NT2/D1 (cell line): ENCODE measurements around the gene ADARB2.
"Not testable (repeated sequence)": the region's sequence is repeated elsewhere in the genome, so short reads cannot be mapped to it uniquely, and the experiment has no call there.

Experiments used
- DNase-seq: peaks from one replicate; pipeline ENCODE4 v3.0.0-alpha.2; 2011; ENCODE audit warnings: low read depth, low spot score
- H3K27me3 ChIP-seq: 2 replicates; pipeline ENCODE4 v1.6.0; 2011; ENCODE audit warnings: mild to moderate bottlenecking; ENCODE audit not compliant: insufficient read length, insufficient read depth
- H3K36me3 ChIP-seq: 2 replicates; pipeline ENCODE4 v1.6.1; 2011; ENCODE audit warnings: mild to moderate bottlenecking, low read length, mixed read lengths; ENCODE audit not compliant: insufficient read depth, insufficient read length
- H3K4me1 ChIP-seq: 2 replicates; pipeline ENCODE4 v1.5.1; 2011; ENCODE audit not compliant: insufficient read depth, insufficient read length
- H3K4me3 ChIP-seq: 2 replicates; pipeline ENCODE4 v1.5.1; 2011; ENCODE audit warnings: low read depth; ENCODE audit not compliant: insufficient read length
- H3K9ac ChIP-seq: 2 replicates; pipeline ENCODE4 v1.6.0; 2011; ENCODE audit warnings: low read depth; ENCODE audit not compliant: insufficient read length
- H3K9me3 ChIP-seq: 2 replicates; pipeline ENCODE4 v1.5.1; 2011; ENCODE audit warnings: mild to moderate bottlenecking, low read length; ENCODE audit not compliant: insufficient read depth
- SUZ12 ChIP-seq: IDR thresholded peaks from 2 replicates; pipeline ENCODE4 v1.6.1; 2011; ENCODE audit not compliant: insufficient read length, insufficient read depth; ENCODE audit errors: extremely low read depth
- YY1 ChIP-seq: IDR thresholded peaks from 2 replicates; pipeline ENCODE4 v1.6.1; 2011; ENCODE audit not compliant: insufficient read length, insufficient read depth
- ZNF274 ChIP-seq: IDR thresholded peaks from 2 replicates; pipeline ENCODE4 v1.6.1; 2011; ENCODE audit warnings: mild to moderate bottlenecking, low read depth, low read length

ADARB2 gene

GRCh38 chr10:1358860-1359625 lies 378.3 kb downstream of the ADARB2 start:
- no peak for DNase-seq
- no peak for TF ChIP-seq SUZ12
- H3K9me3 ChIP-seq, result no peaks in the 10 kb centered on the region
- peaks cover 6% of the 10 kb centered on the region for H3K4me1 ChIP-seq
- no peaks in the 10 kb centered on the region for H3K27me3 ChIP-seq
- H3K9ac ChIP-seq, result no peak overlapping the region
- H3K36me3 ChIP-seq, result no peaks in the 10 kb centered on the region
- no peak overlapping the region for H3K4me3 ChIP-seq

GRCh38 chr10:1358147-1358546 lies 379.2 kb downstream of the ADARB2 start:
- H3K9ac ChIP-seq, result no peak overlapping the region
- TF ChIP-seq ZNF274 (no peak), YY1 (no peak), SUZ12 (no peak)
- no peaks in the 10 kb centered on the region for H3K9me3 ChIP-seq
- no peaks in the 10 kb centered on the region for H3K27me3 ChIP-seq
- no peak overlapping the region for H3K4me3 ChIP-seq
- no peaks in the 10 kb centered on the region for H3K36me3 ChIP-seq
- peaks cover 6% of the 10 kb centered on the region for H3K4me1 ChIP-seq
- no peak for DNase-seq

DNA sequence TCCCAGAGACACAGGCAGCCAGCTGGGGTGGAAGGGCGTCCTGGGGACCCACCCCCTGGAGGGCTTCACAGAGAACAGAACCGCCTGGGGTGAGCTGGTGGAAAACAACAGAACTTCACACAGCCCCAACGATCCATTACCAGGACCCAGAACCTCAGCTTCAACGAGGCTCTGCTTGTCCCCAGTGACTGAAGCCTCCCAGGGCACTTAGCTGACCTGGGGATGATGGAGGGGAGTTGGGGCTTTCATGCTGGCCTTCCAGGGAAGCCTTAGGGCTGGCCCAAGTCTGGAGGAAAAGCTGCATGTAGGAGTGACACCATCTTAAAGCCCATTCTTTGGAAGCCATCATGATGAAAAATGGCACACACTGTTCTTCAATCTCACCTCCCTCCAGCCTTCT lies 381.0 kb downstream of the ADARB2 start:
- TF ChIP-seq SUZ12 (no peak), YY1 (no peak), ZNF274 (no peak)
- H3K9ac ChIP-seq, result no peak overlapping the region
- no peak for DNase-seq
- no peaks in the 10 kb centered on the region for H3K27me3 ChIP-seq
- H3K9me3 ChIP-seq, result no peaks in the 10 kb centered on the region
- peaks cover 6% of the 10 kb centered on the region for H3K4me1 ChIP-seq
- H3K4me3 ChIP-seq, result no peak overlapping the region
- H3K36me3 ChIP-seq, result no peaks in the 10 kb centered on the region

DNA sequence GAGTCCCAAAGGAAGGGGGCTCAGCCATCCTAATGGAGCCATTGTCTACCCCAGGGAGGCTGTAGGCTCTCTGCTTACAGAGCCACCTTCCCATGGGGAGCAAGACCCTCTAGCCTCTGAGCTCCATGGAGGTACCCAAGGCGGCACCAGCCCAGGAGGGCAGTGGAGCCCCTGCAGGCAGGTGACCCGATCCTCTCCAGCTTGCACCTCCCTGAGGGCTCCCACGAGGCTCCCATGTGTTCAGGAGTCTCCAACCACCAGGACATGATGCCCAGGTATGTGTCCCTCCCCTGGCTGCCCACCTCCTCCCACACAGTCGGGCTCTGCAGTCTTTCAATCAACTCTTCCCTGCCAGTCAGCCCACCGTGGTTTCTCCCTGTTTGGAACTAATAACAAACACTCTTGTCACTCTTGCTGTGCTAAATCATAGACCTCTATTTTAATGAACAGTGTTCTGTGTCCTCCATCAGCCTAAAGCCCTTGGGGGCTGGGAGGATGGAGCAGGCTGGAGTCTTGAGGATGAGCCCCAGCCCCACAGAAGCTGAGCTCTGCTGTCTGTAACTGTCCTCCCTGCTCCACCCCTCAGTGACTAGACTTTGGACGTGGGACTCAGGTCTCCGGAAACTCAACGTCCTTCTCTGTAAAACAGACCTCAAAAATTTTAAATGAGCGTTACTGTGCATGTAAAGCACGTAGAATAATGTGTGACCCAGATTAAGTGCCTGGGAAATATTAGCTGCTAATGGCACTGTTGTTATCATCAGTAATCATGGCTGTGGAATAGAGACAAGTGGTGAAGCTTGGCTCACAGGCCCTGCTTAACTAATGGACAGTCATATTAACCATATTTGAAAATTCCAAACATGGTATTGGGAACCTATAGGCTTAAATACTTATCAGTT lies 382.3 kb downstream of the ADARB2 start:
- no peak for TF ChIP-seq ZNF274
- no peak for TF ChIP-seq YY1
- no peak for TF ChIP-seq SUZ12
- no peaks in the 10 kb centered on the region for H3K9me3 ChIP-seq
- no peaks in the 10 kb centered on the region for H3K27me3 ChIP-seq
- no peak overlapping the region for H3K4me3 ChIP-seq
- H3K36me3 ChIP-seq, result no peaks in the 10 kb centered on the region
- no peak for DNase-seq
- H3K9ac ChIP-seq, result no peak overlapping the region
- no peaks in the 10 kb centered on the region for H3K4me1 ChIP-seq

DNA sequence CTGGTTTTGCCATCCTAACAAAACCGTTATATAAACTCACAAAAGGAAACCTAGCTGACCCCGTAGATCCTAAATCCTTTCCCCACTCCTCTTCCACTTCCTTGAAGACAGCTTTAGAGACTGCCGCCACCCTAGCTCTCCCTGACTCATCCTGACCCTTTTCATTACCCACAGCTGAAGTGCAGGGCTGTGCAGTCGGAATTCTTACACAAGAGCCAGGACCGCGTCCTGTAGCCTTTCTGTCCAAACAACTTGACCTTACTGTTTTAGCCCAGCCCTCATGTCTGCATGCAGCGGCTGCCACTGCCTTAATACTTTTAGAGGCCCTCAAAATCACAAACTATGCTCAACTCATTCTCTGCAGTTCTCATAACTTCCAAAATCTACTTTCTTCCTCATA lies 385.0 kb downstream of the ADARB2 start:
- not testable (repeated sequence) for H3K9ac ChIP-seq, H3K36me3 ChIP-seq, H3K27me3 ChIP-seq, H3K4me3 ChIP-seq, H3K9me3 ChIP-seq, DNase-seq, H3K4me1 ChIP-seq

DNA sequence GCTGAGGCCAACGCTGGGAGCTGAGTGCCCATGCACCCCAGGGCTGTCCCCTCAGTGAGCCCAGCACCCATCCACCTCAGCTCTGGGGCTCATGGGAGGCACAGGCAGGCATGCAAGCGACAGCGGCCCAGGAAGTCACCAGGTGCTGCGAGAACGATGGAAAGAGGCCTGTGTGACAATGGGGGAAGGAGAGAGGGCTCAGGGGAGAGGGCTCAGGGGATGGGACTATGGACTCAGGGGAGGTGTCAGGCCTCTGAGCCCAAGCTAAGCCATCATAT lies 388.6 kb downstream of the ADARB2 start:
- H3K36me3 ChIP-seq, result no peaks in the 10 kb centered on the region
- H3K9ac ChIP-seq, result no peak overlapping the region
- H3K27me3 ChIP-seq, result peaks cover 2% of the 10 kb centered on the region
- H3K4me3 ChIP-seq, result no peak overlapping the region
- H3K4me1 ChIP-seq, result peaks cover 8% of the 10 kb centered on the region
- no peaks in the 10 kb centered on the region for H3K9me3 ChIP-seq
- DNase-seq, result no peak
- TF ChIP-seq ZNF274, result no peak
- no peak for TF ChIP-seq YY1
- TF ChIP-seq SUZ12, result no peak

DNA sequence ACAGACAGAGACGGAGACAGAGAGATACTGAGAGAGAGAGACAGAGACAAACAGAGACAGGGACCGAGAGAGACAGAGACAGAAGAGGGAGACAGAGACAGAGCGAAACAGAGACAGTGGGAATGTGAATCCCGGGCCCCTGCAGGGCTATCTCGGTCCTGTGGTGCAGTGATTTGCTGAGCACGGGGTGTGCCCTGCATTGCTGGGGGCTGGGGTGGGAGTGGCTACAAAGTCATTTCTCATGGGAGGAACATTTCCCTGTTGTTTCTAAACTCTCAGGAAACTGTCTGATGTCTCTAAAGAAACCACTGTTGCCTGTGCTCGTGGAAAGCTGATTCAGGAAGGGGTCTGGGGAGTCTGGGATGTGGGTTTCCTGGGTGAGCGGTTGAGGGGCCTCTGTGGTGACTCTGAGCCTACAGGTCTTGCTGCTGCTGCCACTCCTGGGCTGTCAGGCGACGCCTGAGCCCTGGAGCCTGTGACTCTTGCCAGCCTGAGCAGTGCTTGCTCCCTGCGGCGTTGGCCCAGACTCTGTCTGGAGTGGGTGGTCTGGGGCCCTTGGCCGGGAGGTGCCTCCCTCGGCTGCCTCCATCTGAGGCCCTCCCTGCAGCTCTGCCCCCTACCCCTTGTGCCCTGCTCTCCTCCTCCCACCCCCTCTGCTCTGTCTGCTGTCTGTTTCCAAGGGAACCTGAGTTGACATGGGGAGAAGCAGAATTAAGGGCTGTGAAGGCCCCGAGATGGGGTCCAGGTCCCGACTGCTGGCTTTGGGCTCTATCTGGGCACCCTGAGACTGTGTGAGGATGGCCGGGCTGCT lies 389.2 kb downstream of the ADARB2 start:
- peaks cover 2% of the 10 kb centered on the region for H3K27me3 ChIP-seq
- H3K9me3 ChIP-seq, result no peaks in the 10 kb centered on the region
- H3K9ac ChIP-seq, result no peak overlapping the region
- no peak overlapping the region for H3K4me3 ChIP-seq
- DNase-seq, result no peak
- no peaks in the 10 kb centered on the region for H3K36me3 ChIP-seq
- peaks cover 8% of the 10 kb centered on the region for H3K4me1 ChIP-seq
- no peak for TF ChIP-seq SUZ12
- no peak for TF ChIP-seq YY1
- no peak for TF ChIP-seq ZNF274
